H4 (cell line): Measurements from ENCODE around the gene TPGS2. TPM values are rescaled to one million over a fixed set of nuclear protein-coding genes. Genes with fewer than 3 reads are reported as not detected.

ENCODE experiments used
- total RNA-seq: library from RNA; depleted of rRNA; stranded (reverse); fragments of >200 nt; shearing (Covaris generic); gene quantifications from 2 replicates; pipeline ENCODE4 v1.2.3, GENCODE V29; 2014; rRNA removed

The TPGS2 gene
- total RNA-seq, 1 experiment from 2014 or later = 255 TPM

Other genes starting within 250 kb of the TPGS2 start
- gene KIAA1328, start 125 bp upstream of the TPGS2 start, total RNA-seq = 2.5 and 3.0 TPM in 2 replicates